Urinary bladder (tissue), 4 donors: ENCODE results near the gene PIEZO2. TPM values are rescaled to one million over a fixed set of nuclear protein-coding genes. Genes with fewer than 3 reads are reported as not detected.
"Not testable (repeated sequence)": the region's sequence is repeated elsewhere in the genome, so short reads cannot be mapped to it uniquely, and the experiment has no call there.

Source experiments
- DNase-seq: peaks from one replicate; pipeline ENCODE4 v3.0.0-alpha.2; 2015; ENCODE audit errors: extremely low spot score
- H3K27ac ChIP-seq: one replicate; pipeline ENCODE4 v1.5.1; 2013; ENCODE audit warnings: low read depth, mild to moderate bottlenecking, moderate library complexity
- H3K36me3 ChIP-seq: one replicate; pipeline ENCODE4 v1.6.1; 2013; ENCODE audit warnings: mild to moderate bottlenecking, moderate library complexity; ENCODE audit not compliant: insufficient read depth
- H3K4me1 ChIP-seq: one replicate; pipeline ENCODE4 v1.6.1; 2013; ENCODE audit warnings: mild to moderate bottlenecking, moderate library complexity; ENCODE audit not compliant: insufficient read depth
- H3K4me3 ChIP-seq: one replicate; pipeline ENCODE4 v1.5.1; 2013; ENCODE audit warnings: low read depth, low read length
- WGBS: extraction: QIAGEN DNeasy Blood & Tissue Kit; methylation state at CpG from one replicate; pipeline ENCODE4 v1.1.7; 2013; 5-methylcytosine and 5-hydroxymethylcytosine counted together
- polyA plus RNA-seq: library from polyadenylated mRNA; stranded (reverse); fragments of 200-250 nt; gene quantifications from one replicate; pipeline ENCODE4 v1.2.3, GENCODE V29; 2013
- total RNA-seq: library from RNA; depleted of rRNA; stranded (reverse); fragments of >200 nt; gene quantifications from one replicate; pipeline ENCODE4 v1.2.3, GENCODE V29; 2014
- donor health status: healthy with polysubstance abuse.
- donor health status: healthy.

The PIEZO2 gene
- total and polyA plus RNA-seq, 2 donors: 5.9 to 78.1 TPM

DNA sequence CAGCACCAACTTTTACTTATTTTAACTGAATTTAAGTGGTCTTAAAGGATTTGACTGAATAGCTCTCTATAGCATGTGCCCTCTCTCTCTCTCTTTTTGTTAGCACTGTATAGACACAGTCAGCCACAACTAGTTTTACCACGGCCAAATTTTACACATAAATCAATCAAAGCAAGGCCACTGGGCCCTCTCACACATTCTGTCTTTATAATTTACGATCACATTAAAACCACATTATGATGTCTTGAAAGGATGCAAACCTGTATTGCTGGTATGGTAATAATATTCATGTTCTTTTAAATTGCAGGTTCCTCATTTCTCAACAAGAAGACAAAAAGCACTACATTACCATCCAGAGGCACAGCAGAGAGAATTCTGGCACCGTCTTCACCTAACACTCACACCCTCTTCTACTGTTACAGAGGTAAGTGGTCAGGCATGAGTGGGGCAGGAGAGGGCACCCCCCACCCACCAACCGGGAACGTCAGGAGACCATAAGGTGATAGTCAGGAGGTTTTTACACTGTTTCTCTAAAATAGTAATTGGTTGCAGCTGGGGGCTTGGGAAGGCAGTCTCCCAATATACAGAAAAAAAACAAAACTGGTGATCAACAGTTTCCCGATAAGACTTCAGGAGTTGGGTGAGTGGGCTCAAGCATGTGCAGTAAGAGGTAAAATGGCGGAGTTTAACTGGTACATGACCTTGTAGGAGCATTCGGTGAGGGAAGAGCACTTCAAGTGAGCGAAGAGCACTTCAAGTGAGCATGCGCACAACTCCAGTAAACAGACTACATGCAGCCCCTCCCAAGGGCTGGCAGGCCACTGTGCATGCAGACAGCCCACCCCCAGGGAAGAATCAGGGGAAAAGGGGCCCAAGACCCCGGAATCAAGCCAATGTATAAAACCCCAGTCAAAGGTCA is 296.7 kb downstream of the PIEZO2 start:
- no peak for DNase-seq
- H3K27ac ChIP-seq: no peak overlapping the region
- no peaks in the 10 kb centered on the region for H3K36me3 ChIP-seq
- 81% methylated on average over 11 of the region's 11 CpGs for WGBS
- H3K4me1 ChIP-seq: no peaks in the 10 kb centered on the region
- H3K4me3 ChIP-seq: no peak overlapping the region

DNA sequence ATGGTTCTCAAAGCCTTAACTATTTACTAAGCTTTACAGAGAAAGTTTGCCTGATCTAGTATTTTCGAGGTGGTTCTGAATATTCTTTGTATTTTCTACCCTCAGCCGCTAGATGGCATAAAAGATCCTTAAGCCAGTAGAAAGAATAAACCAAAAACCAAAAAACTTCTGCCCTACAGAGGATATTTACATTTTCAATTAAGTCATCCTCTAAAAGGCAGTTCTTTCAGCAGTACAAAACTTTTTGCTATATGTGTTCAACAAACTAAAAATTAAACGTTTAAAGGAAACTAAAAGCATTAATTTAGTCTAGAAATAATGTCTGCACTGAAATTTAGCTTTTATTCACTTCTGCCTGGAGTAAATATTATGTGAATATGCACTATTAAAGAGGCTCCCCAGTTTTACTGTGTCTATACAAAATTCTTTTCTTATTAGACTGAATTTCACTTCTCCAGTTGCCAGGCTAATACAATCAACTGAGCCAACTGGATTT is 297.5 kb downstream of the PIEZO2 start:
- WGBS: under 1% methylated on average over 3 of the region's 3 CpGs
- Histone ChIP-seq H3K4me1 (no peaks in the 10 kb centered on the region), H3K4me3 (no peak overlapping the region), H3K27ac (no peak overlapping the region), H3K36me3 (no peaks in the 10 kb centered on the region)
- no peak for DNase-seq

DNA sequence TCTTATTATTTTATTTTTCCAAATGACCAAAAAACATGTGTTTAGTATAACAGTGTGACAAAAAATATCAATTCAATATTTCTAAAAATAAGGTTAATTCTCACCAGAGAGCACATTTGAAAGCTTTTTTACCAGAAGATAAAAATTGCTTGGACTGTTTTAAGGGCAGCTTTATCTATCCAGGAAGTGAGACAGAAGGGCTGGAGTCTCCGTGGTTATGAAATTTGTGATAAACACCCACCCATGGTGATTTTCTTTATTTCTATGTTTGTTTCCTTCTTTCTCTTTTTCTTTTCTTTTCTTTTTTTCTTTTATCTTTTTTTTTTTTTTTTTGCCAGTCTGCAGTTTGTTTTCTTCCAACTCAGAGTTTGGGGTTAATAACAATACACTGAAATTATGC is 298.5 kb downstream of the PIEZO2 start:
- 26% methylated on average over 1 of the region's 1 CpG for WGBS
- no peaks in the 10 kb centered on the region for H3K36me3 ChIP-seq

DNA sequence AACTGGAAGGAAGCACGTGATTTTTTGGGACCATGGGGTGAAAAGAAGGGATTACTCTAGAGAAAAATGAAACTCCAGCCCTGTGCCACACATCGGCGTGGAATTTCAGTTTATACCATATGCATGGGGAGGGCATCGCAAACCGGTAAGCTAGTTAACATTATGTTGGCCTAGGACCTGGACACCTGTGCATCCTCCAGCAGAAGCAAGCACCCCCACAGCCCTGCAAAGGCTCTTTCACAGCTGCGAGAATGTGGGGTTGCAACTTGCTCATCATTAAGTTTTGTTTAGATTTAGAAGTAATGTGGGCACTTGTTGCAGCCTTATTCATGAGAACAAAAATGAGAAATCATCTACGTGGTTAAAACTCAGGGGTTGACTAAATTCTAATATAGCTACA is 299.2 kb downstream of the PIEZO2 start:
- Histone ChIP-seq H3K27ac (no peak overlapping the region), H3K36me3 (no peaks in the 10 kb centered on the region), H3K4me3 (no peak overlapping the region), H3K4me1 (no peaks in the 10 kb centered on the region)
- DNase-seq: no peak
- 85% methylated on average over 7 of the region's 7 CpGs for WGBS

More for the DNA sequence above, 298.5 kb downstream of the PIEZO2 start:
- no peak overlapping the region for H3K27ac ChIP-seq
- H3K4me1 ChIP-seq: no peaks in the 10 kb centered on the region
- no peak for DNase-seq
- no peak overlapping the region for H3K4me3 ChIP-seq

DNA sequence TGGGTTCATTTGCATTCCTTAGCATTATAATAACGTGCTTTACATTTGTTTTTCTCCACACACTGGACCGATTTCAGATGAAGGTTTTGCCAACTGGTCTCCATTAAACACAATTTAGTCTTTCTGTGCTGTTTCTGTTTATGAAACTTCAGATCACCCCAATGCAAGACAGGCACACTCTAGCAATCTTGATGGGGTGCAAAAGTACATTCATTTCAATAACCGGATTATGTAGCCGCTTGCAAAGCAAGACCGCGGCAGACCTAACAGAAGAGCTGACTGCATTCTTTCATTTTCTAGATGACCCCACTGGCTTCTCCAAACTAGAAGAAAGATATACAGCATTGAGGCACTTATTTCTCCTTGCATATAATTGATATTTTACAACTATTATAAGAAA is 301.5 kb downstream of the PIEZO2 start:
- no peak overlapping the region for H3K4me3 ChIP-seq
- 81% methylated on average over 6 of the region's 6 CpGs for WGBS
- no peaks in the 10 kb centered on the region for H3K36me3 ChIP-seq
- H3K27ac ChIP-seq: no peak overlapping the region
- no peak for DNase-seq
- no peaks in the 10 kb centered on the region for H3K4me1 ChIP-seq

DNA sequence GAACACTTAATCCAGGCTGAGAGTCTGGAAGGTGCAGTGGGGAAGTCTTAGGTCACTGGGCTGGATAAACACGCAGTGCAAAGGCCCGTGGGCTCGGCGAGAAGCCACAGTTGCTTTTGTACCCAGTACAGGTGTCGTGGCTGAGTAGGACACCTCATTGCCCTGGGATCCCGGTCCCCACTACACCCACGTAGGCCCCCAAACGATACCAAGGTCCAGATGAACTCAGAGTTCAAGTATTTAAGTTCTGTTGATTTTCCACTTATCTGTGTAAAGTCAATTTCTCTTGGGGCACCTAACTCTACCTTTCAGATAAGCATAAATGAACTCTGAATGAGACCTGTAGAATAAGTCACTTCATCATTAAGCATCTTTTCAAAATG is 302.0 kb downstream of the PIEZO2 start:
- H3K4me1 ChIP-seq: no peaks in the 10 kb centered on the region
- no peaks in the 10 kb centered on the region for H3K36me3 ChIP-seq
- no peak overlapping the region for H3K4me3 ChIP-seq
- WGBS: 90% methylated on average over 8 of the region's 8 CpGs
- no peak overlapping the region for H3K27ac ChIP-seq
- DNase-seq: no peak

DNA sequence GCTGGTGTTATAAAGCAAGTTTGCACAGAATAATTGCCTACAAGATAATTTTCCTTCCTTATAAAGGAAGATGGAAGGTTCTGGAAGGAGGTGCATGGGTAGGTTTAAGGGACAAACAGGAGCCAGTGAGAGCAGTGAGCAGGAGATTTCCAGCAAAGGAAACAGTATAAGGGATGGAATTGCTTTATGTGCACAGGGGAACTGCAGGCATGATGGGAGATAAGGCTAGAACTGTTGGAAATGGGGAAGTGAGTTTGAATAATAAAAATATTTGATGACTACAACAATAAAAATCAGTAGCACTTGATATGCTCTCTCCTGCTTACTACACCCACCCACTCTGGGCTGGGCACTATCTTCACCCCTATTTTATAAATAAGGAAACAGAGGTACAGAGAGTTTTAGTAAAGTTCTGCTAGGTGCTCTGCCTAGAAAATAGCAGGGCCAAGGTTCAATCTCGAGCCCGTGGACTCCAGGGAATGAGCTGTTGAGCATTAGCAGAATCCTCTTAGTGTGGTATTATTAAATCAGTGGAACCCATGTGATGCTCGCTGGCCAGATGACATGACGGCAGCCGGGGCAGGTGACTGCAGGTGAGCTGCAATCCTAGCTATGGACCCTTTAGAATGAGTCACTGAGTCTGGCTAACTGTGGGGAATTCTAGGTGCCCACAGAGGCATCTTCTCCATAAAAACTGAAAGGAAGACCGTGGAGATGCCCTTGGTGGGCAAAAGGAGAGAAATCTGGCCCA is 302.5 kb downstream of the PIEZO2 start:
- no peak for DNase-seq
- 96% methylated on average over 6 of the region's 6 CpGs for WGBS
- Histone ChIP-seq H3K27ac (no peak overlapping the region), H3K4me1 (no peaks in the 10 kb centered on the region), H3K36me3 (no peaks in the 10 kb centered on the region), H3K4me3 (no peak overlapping the region)

DNA sequence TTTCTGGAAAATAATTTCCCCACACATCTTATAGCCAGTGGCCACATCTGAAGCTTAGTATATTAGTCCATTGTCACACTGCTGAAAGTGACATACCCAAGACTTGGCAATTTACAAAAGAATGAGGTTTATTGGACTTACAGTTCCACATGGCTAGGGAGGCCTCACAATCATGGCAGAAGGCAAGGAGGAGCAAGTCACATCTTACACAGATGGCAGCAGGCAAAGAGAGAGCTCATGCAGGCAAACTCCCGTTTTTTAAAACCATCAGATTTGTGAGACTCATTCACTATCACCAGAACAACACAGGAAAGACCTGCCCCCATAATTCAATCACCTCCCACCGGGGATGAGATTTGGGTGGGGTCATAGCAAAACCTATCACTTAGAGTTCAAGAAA is 303.3 kb downstream of the PIEZO2 start:
- H3K27ac ChIP-seq, H3K4me1 ChIP-seq, H3K36me3 ChIP-seq, DNase-seq, H3K4me3 ChIP-seq: not testable (repeated sequence)
- 93% methylated on average over 2 of the region's 2 CpGs for WGBS

DNA sequence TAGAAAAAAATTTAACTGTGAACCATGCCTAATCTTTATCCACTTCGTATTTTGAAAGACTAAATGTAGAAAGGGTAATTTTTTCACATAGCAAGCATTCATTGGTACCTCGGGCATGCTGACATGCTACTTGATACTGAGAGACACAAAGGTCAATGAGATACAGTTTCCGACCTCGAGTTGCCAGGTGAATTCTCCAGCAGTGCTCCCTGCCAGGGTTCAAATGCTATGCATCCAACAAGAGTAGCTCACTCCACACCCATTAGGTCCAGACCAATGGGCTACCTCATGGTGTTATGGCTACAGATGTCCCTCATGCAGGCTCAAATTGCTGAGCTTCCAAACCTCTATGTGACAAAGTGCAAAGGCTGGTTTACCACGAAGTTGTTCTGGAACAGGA is 305.8 kb downstream of the PIEZO2 start:
- 77% methylated on average over 5 of the region's 5 CpGs for WGBS

DNA sequence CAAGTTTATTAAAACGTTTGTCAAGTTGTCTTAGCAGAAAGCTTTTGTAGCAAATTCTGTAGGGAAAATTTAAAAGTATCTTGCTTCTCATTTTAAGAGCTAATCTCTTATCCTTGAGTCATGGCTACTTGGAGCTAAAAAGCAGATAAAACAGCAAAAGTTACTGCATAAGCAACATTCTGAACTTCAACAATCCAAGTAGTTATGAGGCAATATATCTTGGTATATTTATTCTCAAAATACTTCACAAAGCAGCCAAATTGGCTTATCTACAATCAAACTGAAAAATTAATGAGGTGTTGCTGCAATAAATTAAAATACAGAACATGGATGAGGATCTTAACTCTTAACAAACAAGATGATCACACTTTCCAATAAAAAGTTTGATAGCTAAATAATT is 306.5 kb downstream of the PIEZO2 start:
- H3K27ac ChIP-seq: no peak overlapping the region
- no peak for DNase-seq
- WGBS: 16% methylated on average over 1 of the region's 1 CpG
- H3K4me3 ChIP-seq: no peak overlapping the region
- H3K36me3 ChIP-seq: no peaks in the 10 kb centered on the region
- no peaks in the 10 kb centered on the region for H3K4me1 ChIP-seq

More for the DNA sequence above, 305.8 kb downstream of the PIEZO2 start:
- no peak overlapping the region for H3K4me3 ChIP-seq
- no peak overlapping the region for H3K27ac ChIP-seq
- H3K4me1 ChIP-seq: no peaks in the 10 kb centered on the region
- no peaks in the 10 kb centered on the region for H3K36me3 ChIP-seq
- DNase-seq: no peak

DNA sequence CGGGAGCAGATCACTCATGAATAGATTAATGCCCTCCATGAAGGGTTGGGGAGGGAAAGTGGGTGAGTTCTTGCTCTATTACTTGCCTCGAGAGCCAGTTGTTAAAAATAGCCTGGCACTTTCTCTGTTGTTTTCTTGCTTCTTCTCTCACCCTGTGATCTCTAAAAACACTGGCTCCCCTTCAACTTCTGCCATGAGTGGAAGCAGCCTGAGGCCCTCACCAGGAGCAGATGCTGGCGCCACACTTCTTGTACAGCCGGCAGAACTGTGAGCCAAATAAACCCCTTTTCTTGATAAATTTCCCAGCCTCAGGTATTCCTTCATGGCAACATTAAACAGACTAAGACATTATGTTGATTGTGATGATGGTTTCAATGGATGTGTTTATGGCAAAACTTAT is 307.0 kb downstream of the PIEZO2 start:
- Histone ChIP-seq H3K27ac (no peak overlapping the region), H3K4me3 (no peak overlapping the region), H3K36me3 (no peaks in the 10 kb centered on the region), H3K4me1 (no peaks in the 10 kb centered on the region)
- WGBS: 31% methylated on average over 4 of the region's 4 CpGs
- no peak for DNase-seq

DNA sequence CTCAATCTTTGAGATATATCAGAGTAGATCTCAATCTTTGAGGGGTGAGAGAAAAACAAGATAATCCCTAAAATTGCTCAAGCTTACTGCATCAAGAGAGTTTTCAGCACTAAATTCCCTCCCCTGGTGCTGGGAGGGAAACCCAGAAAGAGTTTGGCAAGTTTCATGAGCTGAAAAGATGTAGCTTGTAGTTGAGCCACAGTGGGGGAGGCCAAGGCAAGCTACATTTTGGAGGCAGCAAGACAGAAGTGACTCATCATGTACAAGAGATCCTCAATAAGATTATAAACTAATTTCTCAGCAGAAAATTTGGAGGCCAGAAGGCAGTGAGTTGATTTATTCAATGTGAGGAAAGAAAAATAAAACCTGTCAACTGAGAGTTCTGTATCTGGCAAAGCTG is 308.2 kb downstream of the PIEZO2 start:
- no peaks in the 10 kb centered on the region for H3K36me3 ChIP-seq
- no peaks in the 10 kb centered on the region for H3K4me1 ChIP-seq
- H3K4me3 ChIP-seq: no peak overlapping the region
- no peak for DNase-seq
- H3K27ac ChIP-seq: no peak overlapping the region

DNA sequence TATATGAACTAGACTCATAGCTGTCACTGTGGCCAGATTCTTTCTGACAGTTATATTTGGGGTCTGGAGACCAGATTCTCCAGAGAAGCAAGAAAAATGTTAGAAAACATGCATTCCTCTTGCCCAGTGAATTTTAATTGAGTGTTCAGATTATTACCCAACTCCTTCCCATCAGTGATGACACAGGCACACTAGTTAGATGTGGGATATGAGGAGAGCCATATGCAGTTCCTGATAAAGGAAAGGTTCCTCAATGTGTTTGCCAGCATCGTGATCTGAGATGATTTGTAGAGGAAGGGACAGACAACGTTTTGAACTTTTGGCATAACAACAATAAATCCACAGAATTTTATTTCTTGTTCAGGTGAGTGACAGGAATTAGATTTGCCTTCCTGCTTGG is 308.6 kb downstream of the PIEZO2 start:
- DNase-seq: no peak
- H3K27ac ChIP-seq: no peak overlapping the region
- H3K36me3 ChIP-seq: no peaks in the 10 kb centered on the region
- no peaks in the 10 kb centered on the region for H3K4me1 ChIP-seq
- 38% methylated on average over 2 of the region's 2 CpGs for WGBS
- no peak overlapping the region for H3K4me3 ChIP-seq

DNA sequence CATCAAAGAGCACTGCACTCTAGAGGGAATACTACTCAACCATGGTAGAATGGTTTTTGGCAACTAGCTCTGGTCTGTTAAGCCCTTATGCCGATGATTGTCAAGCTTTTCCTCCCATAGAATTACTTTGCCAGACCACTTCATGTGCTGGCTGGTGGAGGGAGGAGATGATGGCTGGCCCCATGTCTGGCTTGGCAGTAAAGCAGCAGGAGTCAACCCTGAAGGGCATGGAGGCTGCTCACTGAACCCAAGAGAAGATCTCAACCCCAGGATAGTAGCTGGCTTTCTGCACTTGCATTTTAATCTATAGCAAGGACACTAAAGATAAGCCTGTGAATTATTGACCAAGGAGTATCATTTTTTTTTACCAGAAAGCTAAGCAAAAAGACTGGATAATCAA is 309.9 kb downstream of the PIEZO2 start:
- H3K27ac ChIP-seq: no peak overlapping the region
- DNase-seq: no peak
- H3K4me3 ChIP-seq: no peak overlapping the region
- WGBS: 91% methylated on average over 1 of the region's 1 CpG
- no peaks in the 10 kb centered on the region for H3K4me1 ChIP-seq
- H3K36me3 ChIP-seq: no peaks in the 10 kb centered on the region
